Measurements from ENCODE around the gene LDLR.
"Not testable (repeated sequence)": the region's sequence is repeated elsewhere in the genome, so short reads cannot be mapped to it uniquely, and the experiment has no call there.

Gene LDLR

GRCh38 chr19:11151181-11151580 is 61.9 kb downstream of the LDLR start:
- H3K27ac ChIP-seq (ENCODE audit: low read depth, low read length), result peak overlapping the region; percentile 51
- H3K4me1 ChIP-seq (ENCODE audit: insufficient read depth, low read length), result peaks cover 25% of the 10 kb centered on the region
- no peaks in the 10 kb centered on the region for H3K27me3 ChIP-seq (ENCODE audit: control insufficient read depth in 1 of 2, insufficient read depth in 2 of 2, low read length in 2 of 2)
- H3K9me3 ChIP-seq (ENCODE audit: low read length), result no peaks in the 10 kb centered on the region
- H3K9ac ChIP-seq (ENCODE audit: low read length), result no peak overlapping the region
- H3K4me3 ChIP-seq (ENCODE audit: low read depth in 1 of 2, low read length in 2 of 2), result no peak overlapping the region
- no peaks in the 10 kb centered on the region for H3K36me3 ChIP-seq (ENCODE audit: insufficient read depth, low read length)

GRCh38 chr19:11152318-11153062 is 63.2 kb downstream of the LDLR start:
- H3K27ac ChIP-seq (ENCODE audit: low read depth, low read length), result peak overlapping the region; percentile 90
- H3K36me3 ChIP-seq (ENCODE audit: insufficient read depth, low read length), result no peaks in the 10 kb centered on the region
- peaks cover 30% of the 10 kb centered on the region for H3K4me1 ChIP-seq (ENCODE audit: insufficient read depth, low read length)
- peak overlapping the region; percentile 7 for H3K9ac ChIP-seq (ENCODE audit: low read length)
- no peak overlapping the region for H3K4me3 ChIP-seq (ENCODE audit: low read depth in 1 of 2, low read length in 2 of 2)
- H3K9me3 ChIP-seq (ENCODE audit: low read length), result no peaks in the 10 kb centered on the region
- H3K27me3 ChIP-seq (ENCODE audit: control insufficient read depth in 1 of 2, insufficient read depth in 2 of 2, low read length in 2 of 2), result no peaks in the 10 kb centered on the region

- H3K27ac ChIP-seq (ENCODE audit: low read depth, low read length), result no peak overlapping the region
These were observed 65.4 kb downstream of the LDLR start for GRCh38 chr19:11154683-11155047.

GRCh38 chr19:11155373-11156120 is 66.3 kb downstream of the LDLR start, which contains the start of gene SPC24:
Gene SPC24 (minus strand): TSS chr19:11155782. CDS start chr19:11155776, 6 bp downstream.
- no peak within 1 kb of the TSS for H3K9ac ChIP-seq (ENCODE audit: low read length)
- peaks cover 51% of the 10 kb centered on the region for H3K4me1 ChIP-seq (ENCODE audit: insufficient read depth, low read length)
- H3K27me3 ChIP-seq (ENCODE audit: control insufficient read depth in 1 of 2, insufficient read depth in 2 of 2, low read length in 2 of 2), result no peaks in the 10 kb centered on the region
- peak within 1 kb of the TSS; percentile 35 for H3K27ac ChIP-seq (ENCODE audit: low read depth, low read length)
- H3K9me3 ChIP-seq (ENCODE audit: low read length), result no peaks in the 10 kb centered on the region
- peak within 1 kb of the TSS; percentile 39 to 62 for H3K4me3 ChIP-seq (ENCODE audit: low read depth in 1 of 2, low read length in 2 of 2)
- H3K36me3 ChIP-seq (ENCODE audit: insufficient read depth, low read length), result no peaks in the 10 kb centered on the region

More at GRCh38 chr19:11154683-11155047, 65.4 kb downstream of the LDLR start:
- no peak overlapping the region for H3K9ac ChIP-seq (ENCODE audit: low read length)
- no peaks in the 10 kb centered on the region for H3K36me3 ChIP-seq (ENCODE audit: insufficient read depth, low read length)
- H3K4me3 ChIP-seq (ENCODE audit: low read depth in 1 of 2, low read length in 2 of 2), result no peak overlapping the region
- H3K4me1 ChIP-seq (ENCODE audit: insufficient read depth, low read length), result peaks cover 46% of the 10 kb centered on the region
- no peaks in the 10 kb centered on the region for H3K9me3 ChIP-seq (ENCODE audit: low read length)
- no peaks in the 10 kb centered on the region for H3K27me3 ChIP-seq (ENCODE audit: control insufficient read depth in 1 of 2, insufficient read depth in 2 of 2, low read length in 2 of 2)

GRCh38 chr19:11159598-11160439 is 70.6 kb downstream of the LDLR start:
- peaks cover 8% of the 10 kb centered on the region for H3K36me3 ChIP-seq (ENCODE audit: insufficient read depth, low read length)
- no peak overlapping the region for H3K4me3 ChIP-seq (ENCODE audit: low read depth in 1 of 2, low read length in 2 of 2)
- peak overlapping the region; percentile 66 for H3K27ac ChIP-seq (ENCODE audit: low read depth, low read length)
- no peaks in the 10 kb centered on the region for H3K27me3 ChIP-seq (ENCODE audit: control insufficient read depth in 1 of 2, insufficient read depth in 2 of 2, low read length in 2 of 2)
- peaks cover 56% of the 10 kb centered on the region for H3K4me1 ChIP-seq (ENCODE audit: insufficient read depth, low read length)
- no peak overlapping the region for H3K9ac ChIP-seq (ENCODE audit: low read length)
- H3K9me3 ChIP-seq (ENCODE audit: low read length), result no peaks in the 10 kb centered on the region

- H3K4me1 ChIP-seq (ENCODE audit: insufficient read depth, low read length), result peaks cover 57% of the 10 kb centered on the region
- not testable (repeated sequence) for H3K9ac ChIP-seq (ENCODE audit: low read length); H3K9me3 ChIP-seq (ENCODE audit: low read length); H3K27me3 ChIP-seq (ENCODE audit: control insufficient read depth in 1 of 2, insufficient read depth in 2 of 2, low read length in 2 of 2); H3K36me3 ChIP-seq (ENCODE audit: insufficient read depth, low read length); H3K4me3 ChIP-seq (ENCODE audit: low read depth in 1 of 2, low read length in 2 of 2)
- H3K27ac ChIP-seq (ENCODE audit: low read depth, low read length), result peak overlapping the region; percentile 66
These were observed 71.1 kb downstream of the LDLR start for GRCh38 chr19:11160440-11160768.

- Histone ChIP-seq H3K4me3 (ENCODE audit: low read depth in 1 of 2, low read length in 2 of 2) (no peak overlapping the region), H3K27ac (ENCODE audit: low read depth, low read length) (peak overlapping the region; percentile 84), H3K9me3 (ENCODE audit: low read length) (no peaks in the 10 kb centered on the region), H3K36me3 (ENCODE audit: insufficient read depth, low read length) (peaks cover 46% of the 10 kb centered on the region), H3K4me1 (ENCODE audit: insufficient read depth, low read length) (peaks cover 55% of the 10 kb centered on the region), H3K27me3 (ENCODE audit: control insufficient read depth in 1 of 2, insufficient read depth in 2 of 2, low read length in 2 of 2) (no peaks in the 10 kb centered on the region), H3K9ac (ENCODE audit: low read length) (peak overlapping the region; percentile 1)
These were observed 75.0 kb downstream of the LDLR start for GRCh38 chr19:11164296-11164695.

GRCh38 chr19:11164879-11165406 is 75.7 kb downstream of the LDLR start:
- H3K27me3 ChIP-seq (ENCODE audit: control insufficient read depth in 1 of 2, insufficient read depth in 2 of 2, low read length in 2 of 2), result no peaks in the 10 kb centered on the region
- H3K36me3 ChIP-seq (ENCODE audit: insufficient read depth, low read length), result peaks cover 52% of the 10 kb centered on the region
- H3K9me3 ChIP-seq (ENCODE audit: low read length), result no peaks in the 10 kb centered on the region
- peak overlapping the region; percentile 84 for H3K27ac ChIP-seq (ENCODE audit: low read depth, low read length)
- H3K4me3 ChIP-seq (ENCODE audit: low read depth in 1 of 2, low read length in 2 of 2), result no peak overlapping the region
- H3K4me1 ChIP-seq (ENCODE audit: insufficient read depth, low read length), result peaks cover 51% of the 10 kb centered on the region
- peak overlapping the region; percentile 1 for H3K9ac ChIP-seq (ENCODE audit: low read length)

- Histone ChIP-seq H3K27ac (ENCODE audit: low read depth, low read length) (peak overlapping the region; percentile 84), H3K9ac (ENCODE audit: low read length) (peak overlapping the region; percentile 14), H3K4me3 (ENCODE audit: low read depth in 1 of 2, low read length in 2 of 2) (no peak overlapping the region), H3K4me1 (ENCODE audit: insufficient read depth, low read length) (peaks cover 51% of the 10 kb centered on the region), H3K27me3 (ENCODE audit: control insufficient read depth in 1 of 2, insufficient read depth in 2 of 2, low read length in 2 of 2) (no peaks in the 10 kb centered on the region), H3K36me3 (ENCODE audit: insufficient read depth, low read length) (peaks cover 58% of the 10 kb centered on the region), H3K9me3 (ENCODE audit: low read length) (no peaks in the 10 kb centered on the region)
These were observed 76.3 kb downstream of the LDLR start for GRCh38 chr19:11165486-11166030.

- Histone ChIP-seq H3K36me3 (ENCODE audit: insufficient read depth, low read length) (peaks cover 59% of the 10 kb centered on the region), H3K4me1 (ENCODE audit: insufficient read depth, low read length) (peaks cover 52% of the 10 kb centered on the region), H3K9ac (ENCODE audit: low read length) (peak overlapping the region; percentile 14), H3K27me3 (ENCODE audit: control insufficient read depth in 1 of 2, insufficient read depth in 2 of 2, low read length in 2 of 2) (no peaks in the 10 kb centered on the region), H3K4me3 (ENCODE audit: low read depth in 1 of 2, low read length in 2 of 2) (no peak overlapping the region), H3K9me3 (ENCODE audit: low read length) (no peaks in the 10 kb centered on the region), H3K27ac (ENCODE audit: low read depth, low read length) (peak overlapping the region; percentile 84)
These were observed 77.2 kb downstream of the LDLR start for GRCh38 chr19:11166281-11167142.

Data from muscle layer of colon (tissue), 2 donors.